Breast epithelium (tissue), 4 donors: ENCODE measurements around the gene ALKBH8. TPM values are rescaled to one million over a fixed set of nuclear protein-coding genes. Genes with fewer than 3 reads are reported as not detected.

Source experiments
- DNase-seq, 2 donors: peaks; one replicate each; pipeline ENCODE4 v3.0.0-alpha.2; 2019; ENCODE audit warnings: low spot score in 2 of 2
- H3K27ac ChIP-seq, 2 donors: fragments of 200-600 bp; sonication (generic) in 1 of 2; one replicate each; pipeline ENCODE4 v1.5.1; 2016 to 2019; ENCODE audit warnings: mild to moderate bottlenecking in 1 of 2
- H3K27me3 ChIP-seq, 2 donors: fragments of 200-600 bp; sonication (generic) in 1 of 2; one replicate each; pipeline versions ENCODE4 v1.5.1 to v1.6.0; 2017 to 2019; ENCODE audit warnings: control low read depth in 1 of 2, mild to moderate bottlenecking in 1 of 2
- H3K36me3 ChIP-seq: fragments of 200-600 bp; one replicate; pipeline ENCODE4 v1.5.1; 2019
- H3K4me1 ChIP-seq, 2 donors: fragments of 200-600 bp; sonication (generic); one replicate each; pipeline ENCODE4 v1.5.1; 2016 to 2019; ENCODE audit warnings: control low read depth in 1 of 2
- H3K4me3 ChIP-seq, 3 donors: fragments of 200-600 bp; sonication (generic); 1 replicate in 2 of 3; 2 replicates in 1 of 3; pipeline ENCODE4 v1.5.1; 2016 to 2019; ENCODE audit warnings: mild to moderate bottlenecking in 3 of 3, moderate library complexity in 2 of 3
- H3K9me3 ChIP-seq, 2 donors: fragments of 200-600 bp; sonication (generic) in 1 of 2; one replicate each; pipeline ENCODE4 v1.5.1; 2016 to 2019; ENCODE audit warnings: control low read depth in 1 of 2
- CTCF ChIP-seq, 3 donors: fragments of 450-650 bp; IDR thresholded peaks; one replicate each; pipeline ENCODE4 v1.5.1; 2016 to 2017; ENCODE audit warnings: antibody characterized with exemption in 3 of 3, mild to moderate bottlenecking in 3 of 3, moderate library complexity in 3 of 3
- POLR2A ChIP-seq: fragments of 450-650 bp; IDR thresholded peaks from one replicate; pipeline ENCODE4 v1.6.1; 2016; ENCODE audit warnings: antibody characterized with exemption, mild to moderate bottlenecking, moderate library complexity
- POLR2AphosphoS5 ChIP-seq, 3 donors: sonication (generic); formaldehyde crosslinking; IDR thresholded peaks; one replicate each; pipeline ENCODE4 v1.6.1; 2017; ENCODE audit warnings: antibody characterized with exemption in 3 of 3
- intact Hi-C: fragments of 100-400 bp; cut with DNase I; formaldehyde crosslinking; loops from one replicate; pipeline ENCODE4 v1.15.1; 2023; ENCODE audit warnings: low total_unique reads
- total RNA-seq, 3 donors: library from RNA; depleted of rRNA; stranded (reverse); fragments of >200 nt; gene quantifications; one replicate each; pipeline ENCODE4 v1.1.0, GENCODE V29; 2016

ALKBH8 gene, protein sequence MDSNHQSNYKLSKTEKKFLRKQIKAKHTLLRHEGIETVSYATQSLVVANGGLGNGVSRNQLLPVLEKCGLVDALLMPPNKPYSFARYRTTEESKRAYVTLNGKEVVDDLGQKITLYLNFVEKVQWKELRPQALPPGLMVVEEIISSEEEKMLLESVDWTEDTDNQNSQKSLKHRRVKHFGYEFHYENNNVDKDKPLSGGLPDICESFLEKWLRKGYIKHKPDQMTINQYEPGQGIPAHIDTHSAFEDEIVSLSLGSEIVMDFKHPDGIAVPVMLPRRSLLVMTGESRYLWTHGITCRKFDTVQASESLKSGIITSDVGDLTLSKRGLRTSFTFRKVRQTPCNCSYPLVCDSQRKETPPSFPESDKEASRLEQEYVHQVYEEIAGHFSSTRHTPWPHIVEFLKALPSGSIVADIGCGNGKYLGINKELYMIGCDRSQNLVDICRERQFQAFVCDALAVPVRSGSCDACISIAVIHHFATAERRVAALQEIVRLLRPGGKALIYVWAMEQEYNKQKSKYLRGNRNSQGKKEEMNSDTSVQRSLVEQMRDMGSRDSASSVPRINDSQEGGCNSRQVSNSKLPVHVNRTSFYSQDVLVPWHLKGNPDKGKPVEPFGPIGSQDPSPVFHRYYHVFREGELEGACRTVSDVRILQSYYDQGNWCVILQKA
- 10 to 100 TPM in 1 of 3 donors, 1 to 10 TPM in 2; 6.2 to 11.4 (median 8.2) TPM for total RNA-seq

DNA sequence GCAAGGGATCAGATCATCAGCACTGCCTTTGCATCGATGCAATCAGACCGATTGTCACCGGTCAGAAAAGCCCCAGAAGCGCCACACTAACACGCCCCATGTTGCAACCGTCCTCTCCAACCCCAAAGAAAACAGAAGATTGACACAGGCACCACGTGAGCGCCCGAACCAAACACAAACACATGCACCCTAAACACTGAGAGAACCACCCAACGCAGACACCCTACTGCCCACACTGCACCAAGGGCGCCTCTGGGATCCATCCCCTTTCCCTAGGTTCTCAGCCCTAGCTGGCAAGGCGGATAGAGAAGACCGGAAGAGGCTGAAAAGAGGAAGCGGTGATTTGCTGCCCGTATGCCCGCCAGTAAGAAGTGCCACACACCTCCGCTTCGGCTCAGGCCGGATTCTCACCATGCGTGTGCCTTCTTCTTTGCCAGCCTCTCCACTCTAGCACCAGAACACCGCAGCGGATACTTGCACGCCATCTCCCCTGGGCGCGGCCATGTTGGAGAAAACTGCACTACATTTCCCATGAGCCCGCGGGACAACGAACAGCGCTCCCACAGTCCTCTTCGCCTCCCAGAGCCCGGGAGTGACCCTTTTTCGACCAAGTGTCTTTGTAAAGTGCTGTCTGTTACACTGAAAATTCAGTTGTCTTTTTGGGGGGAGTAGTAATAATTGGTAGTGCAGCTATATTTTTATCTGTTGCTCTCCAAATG is at the start of gene ALKBH8:
Gene ALKBH8 (minus strand): TSS at position 517 of the 719 bp plus-strand sequence. CDS start 4,842 bp downstream, outside the sequence.
- intact Hi-C loops: no loop called here
- peak within 1 kb of the TSS; percentile 65 to 91 for H3K27ac ChIP-seq
- H3K27me3 ChIP-seq: no peaks in the 10 kb centered on the region
- H3K9me3 ChIP-seq: no peaks in the 10 kb centered on the region
- TF ChIP-seq POLR2AphosphoS5 (IDR thresholded peaks at IDR 0.05) (peak in 1 of 3 donors; percentile 32), CTCF (IDR thresholded peaks at IDR 0.05) (no peak), POLR2A (no peak)
- no peaks in the 10 kb centered on the region for H3K36me3 ChIP-seq
- H3K4me1 ChIP-seq: no peaks in the 10 kb centered on the region
- DNase-seq: peak; percentile 48 to 65
- H3K4me3 ChIP-seq: peak within 1 kb of the TSS; percentile 67 to 96 (median 90)

- Histone ChIP-seq H3K9me3 (no peaks in the 10 kb centered on the region), H3K27ac (no peak overlapping the region), H3K4me1 (no peaks in the 10 kb centered on the region), H3K4me3 (no peak overlapping the region), H3K36me3 (no peaks in the 10 kb centered on the region), H3K27me3 (no peaks in the 10 kb centered on the region)
- TF ChIP-seq CTCF (IDR thresholded peaks at IDR 0.05): no peak
- no peak for TF ChIP-seq POLR2AphosphoS5 (IDR thresholded peaks at IDR 0.05)
- TF ChIP-seq POLR2A: no peak
- DNase-seq: no peak
- intact Hi-C loops: loop anchor here (5.0 kb wide), 1 partner anchor 625 kb away; no protein-coding TSS in a partner anchor
Measured at GRCh38 chr11:107612445-107612844, 46.9 kb upstream of the ALKBH8 start.

GRCh38 chr11:107609400-107610218 is 44.1 kb upstream of the ALKBH8 start:
- intact Hi-C loops: loop anchor here (2.0 to 5.0 kb wide), 2 partner anchors 53 to 622 kb away; no protein-coding TSS in a partner anchor
- Histone ChIP-seq H3K9me3 (no peaks in the 10 kb centered on the region), H3K4me3 (no peak overlapping the region), H3K27me3 (peaks cover 0 to 7% of the 10 kb centered on the region in 2 donors), H3K4me1 (no peaks in the 10 kb centered on the region), H3K36me3 (no peaks in the 10 kb centered on the region), H3K27ac (no peak overlapping the region)
- DNase-seq: no peak
- TF ChIP-seq CTCF (IDR thresholded peaks at IDR 0.05) (no peak), POLR2AphosphoS5 (IDR thresholded peaks at IDR 0.05) (no peak), POLR2A (no peak)

- Histone ChIP-seq H3K9me3 (no peaks in the 10 kb centered on the region), H3K4me3 (no peak overlapping the region), H3K27me3 (peaks cover 0 to 7% of the 10 kb centered on the region in 2 donors), H3K4me1 (no peaks in the 10 kb centered on the region), H3K36me3 (no peaks in the 10 kb centered on the region), H3K27ac (no peak overlapping the region)
- intact Hi-C loops: no loop called here
- no peak for DNase-seq
- no peak for TF ChIP-seq CTCF (IDR thresholded peaks at IDR 0.05)
- TF ChIP-seq POLR2AphosphoS5 (IDR thresholded peaks at IDR 0.05): no peak
- TF ChIP-seq POLR2A: no peak
Measured at GRCh38 chr11:107608809-107609208, 43.3 kb upstream of the ALKBH8 start.
